K562 (cell line): ENCODE data around the gene FUT8. TPM values are rescaled to one million over a fixed set of nuclear protein-coding genes. Genes with fewer than 3 reads are reported as not detected.

ENCODE experiments used
- ATAC-seq: fragments of 200-7000 bp; cut with Tn5 transposase; 3 replicates; pipeline ENCODE4 v1.9.1; 2020; ENCODE audit warnings: moderate library complexity
- BruUV-seq: library from RNA; stranded (reverse); fragments of 400-500 nt; replicated peaks from 2 replicates; lab custom pipeline; 2021; lab: Mats Ljungman, UMichigan
- CTCF ChIA-PET: fragments of 300-600 bp; formaldehyde crosslinking; extraction: SDS; loops from one replicate; lab custom pipeline; 2021; ENCODE audit warnings: low intra/inter-chr PET ratio; lab: Yijun Ruan, JAX
- POLR2A ChIA-PET: fragments of 300-600, 350-650 bp; sonication (Branson Sonifier 250); formaldehyde crosslinking; extraction: SDS; loops from one replicate; lab custom pipeline; 2021; ENCODE audit warnings: antibody characterized with exemption, inconsistent platforms; lab: Yijun Ruan, JAX
- DNase-seq, 4 experiments: peaks; one replicate each; pipeline versions ENCODE4 v3.0.0 to v3.0.0-alpha.2; 2011 to 2018; ENCODE audit warnings: low spot score in 3 of 4, mixed read lengths in 3 of 4; ENCODE audit errors: extremely low read depth in 1 of 4
- FAIRE-seq: peaks from 2 replicates; lab custom pipeline; 2011; peaks lifted over from hg19 to GRCh38; lab: Jason Lieb, UNC
- H2AFZ ChIP-seq: 2 replicates; pipeline ENCODE4 v1.6.0; 2011; ENCODE audit warnings: low read depth, low read length, control low read depth, inconsistent platforms
- H3K27ac ChIP-seq: fragments of 200-600 bp; 3 replicates; pipeline ENCODE4 v1.8.0; 2011; ENCODE audit warnings: low read depth, mild to moderate bottlenecking, control low read depth, inconsistent platforms, low read length, moderate library complexity, mixed read lengths; ENCODE audit errors: extremely low read depth
- H3K27me3 ChIP-seq, 2 experiments: fragments of 300-600 bp in 1 of 2; 2 replicates in 1 of 2; 3 replicates in 1 of 2; pipeline versions ENCODE4 v1.6.0 to v1.8.0; 2011; ENCODE audit warnings: inconsistent platforms in 2 of 2, low read length in 2 of 2, mild to moderate bottlenecking in 1 of 2, mixed read lengths in 1 of 2, moderate library complexity in 1 of 2; ENCODE audit not compliant: control insufficient read depth in 2 of 2, insufficient read depth in 2 of 2
- H3K36me3 ChIP-seq: fragments of 300-600 bp; 3 replicates; pipeline ENCODE4 v1.8.0; 2011; ENCODE audit warnings: mild to moderate bottlenecking, low read length, inconsistent platforms; ENCODE audit not compliant: control insufficient read depth, insufficient read depth
- H3K4me1 ChIP-seq, 2 experiments: fragments of 200-600 bp in 1 of 2; replicated peaks in 1 of 2; 2 replicates in 1 of 2; 3 replicates in 1 of 2; pipeline versions ENCODE4 v1.5.1 to v1.8.0; 2011; ENCODE audit warnings: inconsistent platforms in 2 of 2, low read length in 2 of 2, mild to moderate bottlenecking in 1 of 2, mixed read lengths in 1 of 2, moderate library complexity in 1 of 2; ENCODE audit not compliant: control insufficient read depth in 2 of 2, insufficient read depth in 2 of 2
- H3K4me2 ChIP-seq: 2 replicates; pipeline ENCODE4 v1.6.1; 2011; ENCODE audit warnings: low read length, control low read depth, inconsistent platforms, mixed read lengths; ENCODE audit not compliant: insufficient read depth
- H3K4me3 ChIP-seq: fragments of 200-600 bp; sonication (generic), shearing (Covaris generic); 2 replicates; pipeline ENCODE4 v1.5.1; 2016; ENCODE audit warnings: control low read depth, inconsistent platforms
- H3K79me2 ChIP-seq: fragments of 200-600 bp; 3 replicates; pipeline ENCODE4 v1.8.0; 2011; ENCODE audit warnings: low read length, inconsistent platforms; ENCODE audit not compliant: control insufficient read depth, insufficient read depth
- H3K9ac ChIP-seq, 2 experiments: 2 replicates each; pipeline versions ENCODE4 v1.6.0 to v1.6.1; 2011; ENCODE audit warnings: low read depth in 2 of 2, low read length in 2 of 2, control low read depth in 1 of 2, inconsistent platforms in 1 of 2, mild to moderate bottlenecking in 1 of 2, mixed read lengths in 1 of 2; ENCODE audit not compliant: insufficient read depth in 1 of 2
- H3K9me1 ChIP-seq: one replicate; pipeline ENCODE4 v1.6.0; 2011; ENCODE audit warnings: inconsistent platforms, mild to moderate bottlenecking, low read length, moderate library complexity; ENCODE audit not compliant: control insufficient read depth, insufficient read depth
- H3K9me3 ChIP-seq: replicated peaks from 2 replicates; pipeline ENCODE4 v1.5.1; 2011; ENCODE audit warnings: low read depth, low read length, inconsistent platforms; ENCODE audit not compliant: control insufficient read depth, insufficient read depth
- H4K20me1 ChIP-seq: replicated peaks from 2 replicates; pipeline ENCODE4 v1.6.1; 2011; ENCODE audit warnings: low read length, inconsistent platforms, mixed read lengths; ENCODE audit not compliant: control insufficient read depth, insufficient read depth
- CBX8 ChIP-seq: fragments of 200-600 bp; sonication (generic); IDR thresholded peaks from 2 replicates; pipeline ENCODE4 v1.6.1; 2012; ENCODE audit warnings: borderline replicate concordance, mixed run types, low read depth, mild to moderate bottlenecking, moderate library complexity, mixed read lengths, low read length, control low read depth, inconsistent platforms; ENCODE audit not compliant: poor library complexity, severe bottlenecking; ENCODE audit errors: extremely low read depth
- DPF2 ChIP-seq: fragments of 450-650 bp; IDR thresholded peaks from 2 replicates; pipeline ENCODE4 v1.6.1; 2016
- KLF13 ChIP-seq: fragments of 450-650 bp; IDR thresholded peaks from 2 replicates; pipeline ENCODE4 v1.6.1; 2016; ENCODE audit warnings: missing genetic modification characterization, low read depth, mild to moderate bottlenecking, missing compliant biosample characterization, moderate library complexity, borderline replicate concordance
- MCM3 ChIP-seq: fragments of 450-650 bp; IDR thresholded peaks from 2 replicates; pipeline ENCODE4 v1.6.1; 2016
- NR3C1 ChIP-seq: sonication (generic); formaldehyde crosslinking; IDR thresholded peaks from 2 replicates; pipeline ENCODE4 v1.8.1; 2022; ENCODE audit warnings: missing genetic modification reagents
- POLR3G ChIP-seq: IDR thresholded peaks from 2 replicates; pipeline ENCODE4 v1.6.1; 2011; ENCODE audit not compliant: insufficient read length, insufficient replicate concordance; ENCODE audit errors: extremely low read depth
- RAD51 ChIP-seq: fragments of 450-650 bp; IDR thresholded peaks from 2 replicates; pipeline ENCODE4 v1.7.1; 2016; ENCODE audit warnings: low read depth, mild to moderate bottlenecking, borderline replicate concordance
- SIRT6 ChIP-seq: IDR thresholded peaks from one replicate; pipeline ENCODE4 v1.6.1; 2012; ENCODE audit warnings: low read depth, mild to moderate bottlenecking, control low read depth, inconsistent platforms, low read length, moderate library complexity
- THRA ChIP-seq: fragments of 450-650 bp; IDR thresholded peaks from 2 replicates; pipeline ENCODE4 v1.6.1; 2017; ENCODE audit warnings: mild to moderate bottlenecking, moderate library complexity
- WHSC1 ChIP-seq: IDR thresholded peaks from one replicate; pipeline ENCODE4 v1.6.1; 2012; ENCODE audit warnings: low read length, control low read depth, inconsistent platforms
- ZBTB26 ChIP-seq: fragments of 450-650 bp; formaldehyde crosslinking; IDR thresholded peaks from 2 replicates; pipeline ENCODE4 v1.4.0; 2022; ENCODE audit warnings: missing genetic modification characterization
- ZBTB8A ChIP-seq: fragments of 450-650 bp; IDR thresholded peaks from 2 replicates; pipeline ENCODE4 v1.6.1; 2018; ENCODE audit warnings: mild to moderate bottlenecking, moderate library complexity; ENCODE audit not compliant: partially characterized antibody
- ZFPM2 ChIP-seq: fragments of 250-450 bp; sonication (Bioruptor Pico); IDR thresholded peaks from 2 replicates; pipeline ENCODE4 v1.5.1; 2022; ENCODE audit warnings: mild to moderate bottlenecking
- in situ Hi-C: fragments of 300-500 bp; cut with MboI; formaldehyde crosslinking; loops from 4 replicates; pipeline ENCODE4 v1.15.0; 2018; ENCODE audit warnings: inconsistent platforms, mixed read lengths
- intact Hi-C: fragments of 100-400 bp; cut with micrococcal nuclease; formaldehyde crosslinking; loops from 2 replicates; pipeline ENCODE4 v1.14.2; 2022
- polyA plus RNA-seq, 8 experiments: library from polyadenylated mRNA; depleted of rRNA in 4 of 8; stranded (reverse) in 5 of 8; unstranded in 3 of 8; fragments of >200 nt; fragmentation: Nextera tagmentation in 2 of 8; fragmentation: Illumina TruSeq in 1 of 8; extraction: Ambion mirVana in 2 of 8; extraction: Trizol in 1 of 8; gene quantifications; 2 replicates each; pipeline versions ENCODE4 v1.2.1 to v1.2.3, GENCODE V29; 2011 to 2014; ENCODE audit warnings: inconsistent platforms in 1 of 8, missing spikeins in 1 of 8
- total RNA-seq, 7 experiments: library from RNA; depleted of rRNA in 6 of 7; stranded (reverse); fragments of >200 nt in 6 of 7; fragmentation: Illumina TruSeq in 2 of 7; extraction: Trizol in 2 of 7; gene quantifications; 2 replicates each; pipeline versions ENCODE4 v1.2.1 to v1.2.3, GENCODE V29; 2011 to 2021; ENCODE audit warnings: low replicate concordance in 1 of 7
- TF ChIP-seq, protein P1 (sequence below): fragments of 450-650 bp; conservative IDR thresholded peaks from 2 replicates; pipeline ENCODE4 v1.6.1; 2016; ENCODE audit warnings: missing genetic modification characterization, low read depth, mild to moderate bottlenecking, missing compliant biosample characterization, moderate library complexity

FUT8 gene
- total and polyA plus RNA-seq, 9 of the 15 experiments (the other 6 are each of a cell fraction or from before 2014, with no cell fraction given) = 4.1 to 15.2 (median 7.8) TPM

DNA sequence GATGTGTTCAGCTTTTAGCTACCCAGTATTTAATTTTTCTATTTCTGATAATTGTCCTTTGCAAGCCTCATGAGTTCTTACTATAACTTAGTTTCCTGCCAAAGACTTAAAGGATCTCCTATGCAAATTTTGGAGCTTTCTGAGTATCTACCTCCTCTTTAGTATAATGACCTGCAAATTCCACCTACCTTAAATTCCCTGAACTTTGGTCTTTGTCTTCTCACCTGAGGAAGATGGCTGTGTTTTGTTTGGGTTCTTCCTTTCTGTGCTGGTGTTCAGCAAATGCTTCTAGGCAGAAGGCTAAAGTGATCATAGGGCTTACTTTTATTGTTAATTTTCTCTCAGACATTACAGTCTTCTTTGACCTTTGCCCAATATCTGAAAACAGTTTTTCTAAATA lies 142.8 kb downstream of the FUT8 start:
- POLR2A ChIA-PET = no interaction called here

More for the DNA sequence above, 142.8 kb downstream of the FUT8 start:
- CTCF ChIA-PET = no interaction called here
- no peaks in the 10 kb centered on the region for H3K9me3 ChIP-seq
- ATAC-seq (no peak), DNase-seq (no peak), FAIRE-seq (no peak)
- H2AFZ ChIP-seq = no peak overlapping the region
- H3K27me3 ChIP-seq = no peaks in the 10 kb centered on the region
- no peak overlapping the region for H3K4me2 ChIP-seq
- H3K27ac ChIP-seq = no peak overlapping the region
- H3K4me3 ChIP-seq = no peak overlapping the region
- H3K9ac ChIP-seq = no peak overlapping the region
- intact Hi-C loops = no loop called here
- H3K4me1 ChIP-seq = no peaks in the 10 kb centered on the region
- H3K9me1 ChIP-seq = no peaks in the 10 kb centered on the region
- no peaks in the 10 kb centered on the region for H3K79me2 ChIP-seq
- no peaks in the 10 kb centered on the region for H4K20me1 ChIP-seq
- no peak for TF ChIP-seq THRA
- TF ChIP-seq MCM3 = no peak
- TF ChIP-seq NR3C1 (CRISPR knock-in tag) = no peak
- no peak for TF ChIP-seq ZBTB8A
- no peak for TF ChIP-seq DPF2
- TF ChIP-seq KLF13 (tag) = no peak
- TF ChIP-seq CBX8 = no peak
- TF ChIP-seq, protein P1, sequence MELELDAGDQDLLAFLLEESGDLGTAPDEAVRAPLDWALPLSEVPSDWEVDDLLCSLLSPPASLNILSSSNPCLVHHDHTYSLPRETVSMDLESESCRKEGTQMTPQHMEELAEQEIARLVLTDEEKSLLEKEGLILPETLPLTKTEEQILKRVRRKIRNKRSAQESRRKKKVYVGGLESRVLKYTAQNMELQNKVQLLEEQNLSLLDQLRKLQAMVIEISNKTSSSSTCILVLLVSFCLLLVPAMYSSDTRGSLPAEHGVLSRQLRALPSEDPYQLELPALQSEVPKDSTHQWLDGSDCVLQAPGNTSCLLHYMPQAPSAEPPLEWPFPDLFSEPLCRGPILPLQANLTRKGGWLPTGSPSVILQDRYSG (tag) = no peak
- no peak for TF ChIP-seq WHSC1
- TF ChIP-seq RAD51 = no peak
- no peak for TF ChIP-seq SIRT6
- TF ChIP-seq POLR3G = no peak
- TF ChIP-seq ZBTB26 (CRISPR knock-in tag) = no peak
- TF ChIP-seq ZFPM2 = no peak
- BruUV-seq = no TSS peak
- in situ Hi-C loops = no loop called here
- H3K36me3 ChIP-seq = no peaks in the 10 kb centered on the region
